HepG2 (cell line): Measurements from ENCODE around the gene SLC22A31. TPM values are rescaled to one million over a fixed set of nuclear protein-coding genes. Genes with fewer than 3 reads are reported as not detected.
A peak's percentile ranks its signal among the peaks of the same experiment; 100 is the strongest.

Experiments used
- ATAC-seq: fragments of 200-7000 bp; cut with Tn5 transposase; 3 replicates; pipeline ENCODE4 v1.9.1; 2020; ENCODE audit warnings: mild to moderate bottlenecking, moderate library complexity
- BruUV-seq: library from RNA; stranded (reverse); fragments of 400-500 nt; replicated peaks from 2 replicates; lab custom pipeline; 2021; lab: Mats Ljungman, UMichigan
- CTCF ChIA-PET: fragments of 300-600 bp; formaldehyde crosslinking; extraction: SDS; loops from one replicate; lab custom pipeline; 2021; ENCODE audit warnings: low total read pairs, inconsistent platforms, low intra/inter-chr PET ratio; lab: Yijun Ruan, JAX
- POLR2A ChIA-PET: fragments of 350-600 bp; sonication (Branson Sonifier 250); formaldehyde crosslinking; loops from one replicate; lab custom pipeline; 2020; ENCODE audit warnings: antibody characterized with exemption, inconsistent platforms; lab: Yijun Ruan, JAX
- DNase-seq: peaks from one replicate; pipeline ENCODE4 v3.0.0-alpha.2; 2015; ENCODE audit warnings: low spot score
- FAIRE-seq: peaks from 3 replicates; lab custom pipeline; 2011; peaks lifted over from hg19 to GRCh38; lab: Jason Lieb, UNC
- H2AFZ ChIP-seq: one replicate; pipeline ENCODE4 v1.6.1; 2011; ENCODE audit warnings: low read length, inconsistent platforms
- H3K27ac ChIP-seq: fragments of 300-600 bp; 3 replicates; pipeline ENCODE4 v1.8.0; 2011; ENCODE audit warnings: mixed run types, mild to moderate bottlenecking, mixed read lengths, low read length, inconsistent platforms; ENCODE audit not compliant: insufficient read depth; ENCODE audit errors: extremely low read length
- H3K27me3 ChIP-seq, 2 experiments: fragments of 200-600 bp in 1 of 2; 2 replicates in 1 of 2; 3 replicates in 1 of 2; pipeline versions ENCODE4 v1.6.0 to v1.8.0; 2011; ENCODE audit warnings: low read length in 2 of 2, mild to moderate bottlenecking in 2 of 2, moderate library complexity in 2 of 2, inconsistent platforms in 1 of 2; ENCODE audit not compliant: insufficient read depth in 2 of 2, control insufficient read depth in 1 of 2
- H3K36me3 ChIP-seq, 2 experiments: fragments of 200-600 bp in 1 of 2; replicated peaks in 1 of 2; 2 replicates in 1 of 2; 3 replicates in 1 of 2; pipeline versions ENCODE4 v1.5.1 to v1.8.0; 2011; ENCODE audit warnings: low read length in 2 of 2, inconsistent platforms in 1 of 2; ENCODE audit not compliant: insufficient read depth in 2 of 2, control insufficient read depth in 1 of 2
- H3K4me1 ChIP-seq: 2 replicates; pipeline ENCODE4 v1.5.1; 2012; ENCODE audit warnings: low read length, inconsistent platforms; ENCODE audit not compliant: insufficient read depth
- H3K4me2 ChIP-seq: 2 replicates; pipeline ENCODE4 v1.6.0; 2011; ENCODE audit warnings: low read depth, low read length, inconsistent platforms
- H3K4me3 ChIP-seq, 3 experiments: fragments of 200-600 bp in 1 of 3; sonication (generic), shearing (Covaris generic) in 1 of 3; replicated peaks in 1 of 3; 2 replicates each; pipeline ENCODE4 v1.5.1; 2011 to 2016; ENCODE audit warnings: low read length in 3 of 3, inconsistent platforms in 2 of 3, low read depth in 2 of 3, mild to moderate bottlenecking in 2 of 3, control low read depth in 1 of 3, mixed read lengths in 1 of 3; ENCODE audit not compliant: insufficient read depth in 1 of 3
- H3K79me2 ChIP-seq: one replicate; pipeline ENCODE4 v1.6.1; 2011; ENCODE audit warnings: low read length, inconsistent platforms; ENCODE audit not compliant: insufficient read depth
- H3K9ac ChIP-seq: 2 replicates; pipeline ENCODE4 v1.6.0; 2011; ENCODE audit warnings: mild to moderate bottlenecking, low read depth, low read length, inconsistent platforms; ENCODE audit not compliant: insufficient read depth
- H3K9me3 ChIP-seq: 2 replicates; pipeline ENCODE4 v1.5.1; 2012; ENCODE audit warnings: mild to moderate bottlenecking, low read length
- H4K20me1 ChIP-seq: 2 replicates; pipeline ENCODE4 v1.6.0; 2011; ENCODE audit warnings: inconsistent platforms, mild to moderate bottlenecking, low read length, moderate library complexity; ENCODE audit not compliant: insufficient read depth
- ATF7-NPFF ChIP-seq: sonication (generic); formaldehyde crosslinking; IDR thresholded peaks from 2 replicates; pipeline ENCODE4 v1.8.1; 2023; ENCODE audit warnings: mild to moderate bottlenecking, low read depth, missing genetic modification reagents, moderate library complexity
- GABPA ChIP-seq, 2 experiments: IDR thresholded peaks; 2 replicates each; pipeline ENCODE4 v1.6.1; 2011 to 2016; ENCODE audit warnings: low read depth in 2 of 2, low read length in 1 of 2, missing biosample characterization in 1 of 2, missing genetic modification characterization in 1 of 2
- GLI4 ChIP-seq: sonication (generic); formaldehyde crosslinking; IDR thresholded peaks from 2 replicates; pipeline ENCODE4 v1.5.1; 2020; ENCODE audit warnings: missing genetic modification reagents, mild to moderate bottlenecking, moderate library complexity, borderline replicate concordance
- JUND ChIP-seq: sonication (generic); formaldehyde crosslinking; IDR thresholded peaks from 2 replicates; pipeline ENCODE4 v1.8.0; 2022; ENCODE audit warnings: mild to moderate bottlenecking, missing genetic modification reagents
- KLF6 ChIP-seq: IDR thresholded peaks from 2 replicates; pipeline ENCODE4 v1.8.0; 2016; ENCODE audit warnings: missing biosample characterization, missing genetic modification reagents
- NCOR1 ChIP-seq: fragments of 200-600 bp; sonication (generic); IDR thresholded peaks from 2 replicates; pipeline ENCODE4 v1.7.0; 2017; ENCODE audit warnings: antibody characterized with exemption, low read length, borderline replicate concordance
- NR3C1 ChIP-seq: sonication (generic); formaldehyde crosslinking; IDR thresholded peaks from 2 replicates; pipeline ENCODE4 v1.4.0; 2020; ENCODE audit warnings: missing genetic modification reagents
- NRL ChIP-seq: sonication (generic); formaldehyde crosslinking; IDR thresholded peaks from 2 replicates; pipeline ENCODE4 v1.5.0; 2020; ENCODE audit warnings: missing genetic modification reagents, mild to moderate bottlenecking, moderate library complexity, borderline replicate concordance
- POLR2A ChIP-seq, 2 experiments: IDR thresholded peaks; 2 replicates each; pipeline ENCODE4 v1.6.1; 2011; ENCODE audit warnings: low read depth in 2 of 2, low read length in 2 of 2, mild to moderate bottlenecking in 1 of 2, moderate library complexity in 1 of 2; ENCODE audit not compliant: insufficient read depth in 1 of 2
- POLR2G ChIP-seq: fragments of 200-400 bp; formaldehyde crosslinking; IDR thresholded peaks from 2 replicates; pipeline ENCODE4 v1.6.1; 2018; ENCODE audit warnings: mild to moderate bottlenecking, low read depth, low read length, moderate library complexity
- ZBTB3 ChIP-seq: sonication (generic); formaldehyde crosslinking; IDR thresholded peaks from 2 replicates; pipeline ENCODE4 v1.4.0; 2020; ENCODE audit warnings: low read depth, mild to moderate bottlenecking, moderate library complexity, missing genetic modification reagents, borderline replicate concordance
- ZBTB38 ChIP-seq: sonication (generic); formaldehyde crosslinking; IDR thresholded peaks from 2 replicates; pipeline ENCODE4 v1.5.1; 2020; ENCODE audit warnings: mild to moderate bottlenecking, missing genetic modification reagents
- ZFY ChIP-seq: sonication (generic); formaldehyde crosslinking; IDR thresholded peaks from 2 replicates; pipeline ENCODE4 v1.4.0; 2020; ENCODE audit warnings: missing genetic modification reagents
- ZNF891 ChIP-seq: sonication (generic); formaldehyde crosslinking; IDR thresholded peaks from 2 replicates; pipeline ENCODE4 v1.5.0; 2020; ENCODE audit warnings: mild to moderate bottlenecking, missing genetic modification reagents
- WGBS: methylation state at CpG from one replicate; pipeline ENCODE4 v1.1.6; 2017; ENCODE audit warnings: low lambda C conversion rate; 5-methylcytosine and 5-hydroxymethylcytosine counted together
- in situ Hi-C: cut with HindIII; loops from 2 replicates; pipeline ENCODE4 v1.10.0; 2017; ENCODE audit warnings: low pct_unique_long_range_greater_than_20kb; ENCODE audit not compliant: extremely low pct_ligation_motif_present
- intact Hi-C: fragments of 100-400 bp; cut with micrococcal nuclease; formaldehyde crosslinking; loops from one replicate; pipeline ENCODE4 v1.10.0; 2022; ENCODE audit not compliant: unreplicated experiment
- polyA plus RNA-seq, 8 experiments: library from polyadenylated mRNA; depleted of rRNA in 3 of 8; stranded (reverse) in 7 of 8; unstranded in 1 of 8; fragments of >200 nt; fragmentation: Illumina TruSeq in 4 of 8; extraction: Trizol in 4 of 8; gene quantifications; 2 replicates each; pipeline versions ENCODE4 v1.2.1 to v1.2.3, GENCODE V29; 2011 to 2016; ENCODE audit warnings: low read depth in 4 of 8, missing spikeins in 1 of 8, mixed read lengths in 1 of 8; ENCODE audit not compliant: insufficient read depth in 1 of 8
- total RNA-seq, 5 experiments: library from RNA; depleted of rRNA; stranded (reverse); fragments of >200 nt; fragmentation: Illumina TruSeq; extraction: Trizol; gene quantifications; 2 replicates each; pipeline ENCODE4 v1.2.3, GENCODE V29; 2016; ENCODE audit warnings: low read depth in 1 of 5
- TF ChIP-seq, protein P1 (sequence below): sonication (generic); formaldehyde crosslinking; IDR thresholded peaks from 2 replicates; pipeline ENCODE4 v1.8.0; 2022; ENCODE audit warnings: mild to moderate bottlenecking, missing genetic modification reagents
- TF ChIP-seq, protein P2 (sequence below): conservative IDR thresholded peaks from 2 replicates; pipeline ENCODE4 v1.6.1; 2018; ENCODE audit warnings: missing genetic modification reagents

Gene SLC22A31
- total and polyA plus RNA-seq, 2 of the 13 experiments (the other 11 are each of a cell fraction or from before 2014, with no cell fraction given): 67.3 to 83.3 TPM

DNA sequence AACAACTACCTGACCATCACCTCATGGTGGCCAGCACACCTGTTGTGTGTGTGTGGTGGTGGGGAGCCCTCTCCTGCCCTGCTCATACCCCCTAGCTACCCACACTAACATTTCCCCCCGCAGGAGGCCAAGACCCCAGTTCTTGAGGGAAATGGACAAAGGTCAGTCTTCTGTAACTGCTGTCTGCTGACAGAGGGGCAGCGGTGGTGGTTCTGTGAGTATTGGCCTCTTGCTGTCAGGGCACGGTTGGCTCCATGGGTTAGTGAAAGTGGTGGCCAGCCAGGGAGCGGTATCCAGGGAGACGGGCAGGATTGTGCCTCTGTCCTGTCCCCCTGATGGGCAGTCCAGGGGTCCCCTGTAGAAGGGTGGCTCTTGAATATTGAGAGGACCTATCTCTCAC, 43.3 kb upstream of the SLC22A31 start (continued):
- TF ChIP-seq, protein P1, sequence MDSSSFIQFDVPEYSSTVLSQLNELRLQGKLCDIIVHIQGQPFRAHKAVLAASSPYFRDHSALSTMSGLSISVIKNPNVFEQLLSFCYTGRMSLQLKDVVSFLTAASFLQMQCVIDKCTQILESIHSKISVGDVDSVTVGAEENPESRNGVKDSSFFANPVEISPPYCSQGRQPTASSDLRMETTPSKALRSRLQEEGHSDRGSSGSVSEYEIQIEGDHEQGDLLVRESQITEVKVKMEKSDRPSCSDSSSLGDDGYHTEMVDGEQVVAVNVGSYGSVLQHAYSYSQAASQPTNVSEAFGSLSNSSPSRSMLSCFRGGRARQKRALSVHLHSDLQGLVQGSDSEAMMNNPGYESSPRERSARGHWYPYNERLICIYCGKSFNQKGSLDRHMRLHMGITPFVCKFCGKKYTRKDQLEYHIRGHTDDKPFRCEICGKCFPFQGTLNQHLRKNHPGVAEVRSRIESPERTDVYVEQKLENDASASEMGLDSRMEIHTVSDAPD (CRISPR knock-in tag): no peak
- TF ChIP-seq NR3C1 (CRISPR knock-in tag): no peak
- no peak for TF ChIP-seq ZNF891
- no peak for TF ChIP-seq ATF7-NPFF (CRISPR knock-in tag)
- no peak for TF ChIP-seq KLF6 (CRISPR knock-in tag)
- no peak for TF ChIP-seq ZBTB3
- no peak for TF ChIP-seq GLI4 (CRISPR knock-in tag)
- no peak for TF ChIP-seq GABPA (IDR thresholded peaks at IDR 0.05; ENCODE audit: low read depth, low read length)
- no peak for TF ChIP-seq GABPA (CRISPR knock-in tag; IDR thresholded peaks at IDR 0.05; ENCODE audit: low read depth)
- no peak for TF ChIP-seq NCOR1
- TF ChIP-seq ZFY (CRISPR knock-in tag): no peak
- TF ChIP-seq JUND (CRISPR knock-in tag): no peak

DNA sequence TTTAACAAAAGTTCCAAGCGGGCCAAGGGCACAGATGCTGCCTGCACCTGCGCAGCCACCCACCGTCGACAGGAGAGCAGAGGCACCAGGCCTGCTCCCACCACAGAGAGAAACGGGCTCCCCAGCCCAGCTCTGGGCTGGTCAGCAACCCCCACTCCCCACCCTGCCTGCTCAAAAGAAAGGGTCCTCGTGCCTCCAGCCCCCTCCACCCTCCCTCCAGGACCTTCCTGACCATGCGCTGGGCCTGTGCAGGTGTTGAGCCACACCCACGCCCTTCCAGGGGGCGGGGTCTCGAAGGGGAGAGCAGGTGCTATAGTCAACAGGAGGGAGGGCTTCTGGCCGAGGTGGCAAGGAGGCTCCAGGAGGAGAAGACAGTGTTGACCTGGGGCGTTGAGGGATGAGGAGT, 42.5 kb upstream of the SLC22A31 start:
- CTCF ChIA-PET: no interaction called here
- peaks cover 4% of the 10 kb centered on the region for H3K79me2 ChIP-seq

More for the DNA sequence above, 42.5 kb upstream of the SLC22A31 start:
- POLR2A ChIA-PET: interaction anchor here (0.8 to 6.6 kb wide), 2 partner anchors 18 to 25 kb away, joined by 3 to 78 read pairs; partner anchors contain the start of gene ZNF778
- DNase-seq: no peak
- H3K4me1 ChIP-seq: peaks cover 45% of the 10 kb centered on the region
- in situ Hi-C loops (no loop called here), intact Hi-C loops (loop anchor here (5.0 kb wide), 1 partner anchor 265 kb away; the partner anchor contains the start of gene SPG7)
- H3K4me3 ChIP-seq: no peak overlapping the region
- H4K20me1 ChIP-seq: no peaks in the 10 kb centered on the region
- peak overlapping the region; percentile 49 for H3K27ac ChIP-seq
- H2AFZ ChIP-seq: no peak overlapping the region
- no TSS peak for BruUV-seq
- H3K9ac ChIP-seq: no peak overlapping the region
- FAIRE-seq: no peak
- no peaks in the 10 kb centered on the region for H3K36me3 ChIP-seq
- no peak overlapping the region for H3K4me2 ChIP-seq
- WGBS: 62% methylated on average over 12 of the region's 12 CpGs
- TF ChIP-seq NRL (CRISPR knock-in tag) (0 out of 2 replicates have a peak, but pooled peaks have one; percentile 22), ZBTB38 (CRISPR knock-in tag) (peak; percentile 69; the same call in 1 of the 2 replicates), POLR2G (no peak), POLR2A (IDR thresholded peaks at IDR 0.05; ENCODE audit: insufficient read depth in 1 of 2, low read depth in 2 of 2, low read length in 2 of 2) (peak in 1 of 2 experiments; percentile 29; a peak in 1 of 4 replicates)
- TF ChIP-seq, protein P2, sequence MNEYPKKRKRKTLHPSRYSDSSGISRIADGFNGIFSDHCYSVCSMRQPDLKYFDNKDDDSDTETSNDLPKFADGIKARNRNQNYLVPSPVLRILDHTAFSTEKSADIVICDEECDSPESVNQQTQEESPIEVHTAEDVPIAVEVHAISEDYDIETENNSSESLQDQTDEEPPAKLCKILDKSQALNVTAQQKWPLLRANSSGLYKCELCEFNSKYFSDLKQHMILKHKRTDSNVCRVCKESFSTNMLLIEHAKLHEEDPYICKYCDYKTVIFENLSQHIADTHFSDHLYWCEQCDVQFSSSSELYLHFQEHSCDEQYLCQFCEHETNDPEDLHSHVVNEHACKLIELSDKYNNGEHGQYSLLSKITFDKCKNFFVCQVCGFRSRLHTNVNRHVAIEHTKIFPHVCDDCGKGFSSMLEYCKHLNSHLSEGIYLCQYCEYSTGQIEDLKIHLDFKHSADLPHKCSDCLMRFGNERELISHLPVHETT (CRISPR knock-in tag): no peak
- no peaks in the 10 kb centered on the region for H3K9me3 ChIP-seq
- H3K27me3 ChIP-seq: no peaks in the 10 kb centered on the region; a peak in 1 of 5 replicates
- ATAC-seq: no peak
